BJ (cell line): ENCODE results near the gene HLA-DQA2. TPM values are rescaled to one million over a fixed set of nuclear protein-coding genes. Genes with fewer than 3 reads are reported as not detected.
"Not testable (repeated sequence)": the region's sequence is repeated elsewhere in the genome, so short reads cannot be mapped to it uniquely, and the experiment has no call there.

Experiments used
- CTCF ChIA-PET: fragments of 350-600 bp; formaldehyde crosslinking; extraction: SDS; loops from one replicate; lab custom pipeline; 2021; ENCODE audit warnings: antibody characterized with exemption, inconsistent platforms; lab: Yijun Ruan, JAX
- POLR2A ChIA-PET: fragments of 300-600 bp; sonication (Branson Sonifier 250); formaldehyde crosslinking; extraction: SDS; loops from one replicate; lab custom pipeline; 2021; ENCODE audit warnings: antibody characterized with exemption; lab: Charles Lee
- DNase-seq: peaks from one replicate; pipeline ENCODE4 v3.0.0-alpha.2; 2011; ENCODE audit warnings: low read depth
- H3K27me3 ChIP-seq: 2 replicates; pipeline ENCODE4 v1.6.0; 2011; ENCODE audit warnings: low read length; ENCODE audit not compliant: control insufficient read depth, insufficient read depth
- H3K36me3 ChIP-seq: 2 replicates; pipeline ENCODE4 v1.5.1; 2011; ENCODE audit warnings: low read length; ENCODE audit not compliant: control insufficient read depth, insufficient read depth
- H3K4me3 ChIP-seq: 2 replicates; pipeline ENCODE4 v1.5.1; 2011; ENCODE audit warnings: low read depth, mild to moderate bottlenecking, control low read depth, low read length
- CTCF ChIP-seq: IDR thresholded peaks from 2 replicates; pipeline ENCODE4 v1.5.1; 2011; ENCODE audit warnings: low read depth, mild to moderate bottlenecking, control low read depth, inconsistent platforms, low read length, moderate library complexity; ENCODE audit not compliant: insufficient read depth
- polyA plus RNA-seq: library from polyadenylated mRNA; depleted of rRNA; stranded (reverse); fragments of >200 nt; gene quantifications from 2 replicates; pipeline ENCODE4 v1.2.3, GENCODE V29; 2011

The HLA-DQA2 gene
- polyA plus RNA-seq, 1 experiment, result not detected

- TF ChIP-seq CTCF, result no peak
- POLR2A ChIA-PET, result no interaction called here
- no peak overlapping the region for H3K4me3 ChIP-seq
- no peak for DNase-seq
- no peaks in the 10 kb centered on the region for H3K36me3 ChIP-seq
- H3K27me3 ChIP-seq, result no peaks in the 10 kb centered on the region; the same call in 1 of the 2 replicates
- CTCF ChIA-PET, result interaction anchor here (1.2 kb wide), 1 partner anchor 12 kb away, joined by 3 read pairs; no protein-coding TSS in a partner anchor
Measured at GRCh38 chr6:32774426-32774825, 33.2 kb downstream of the HLA-DQA2 start.

GRCh38 chr6:32775071-32775470, 33.9 kb downstream of the HLA-DQA2 start:
- Histone ChIP-seq H3K27me3 (no peaks in the 10 kb centered on the region; the same call in 1 of the 2 replicates), H3K4me3 (no peak overlapping the region), H3K36me3 (no peaks in the 10 kb centered on the region)
- DNase-seq, result no peak
- TF ChIP-seq CTCF, result no peak
- ChIA-PET CTCF (interaction anchor here (1.2 kb wide), 1 partner anchor 11 kb away, joined by 3 read pairs; no protein-coding TSS in a partner anchor), POLR2A (no interaction called here)

DNA sequence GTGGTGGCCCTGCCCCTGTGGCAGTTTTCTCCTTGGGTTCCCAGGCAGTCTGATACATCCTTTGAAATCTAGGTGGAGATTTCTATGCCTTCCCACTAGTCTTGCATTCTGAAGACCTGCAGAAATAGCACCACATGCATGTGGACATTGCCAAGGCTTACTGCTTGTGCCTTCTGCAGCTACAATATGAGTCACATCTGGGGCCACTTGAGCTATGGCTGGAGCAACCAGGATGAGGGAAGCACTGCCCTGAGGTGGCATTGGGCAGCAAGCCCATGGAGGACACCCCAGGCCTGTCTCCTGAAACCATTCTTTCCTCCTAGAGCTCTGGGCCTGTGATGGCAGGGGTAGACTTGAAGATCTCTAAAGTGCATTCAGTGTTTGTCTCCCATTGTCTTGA, 37.8 kb downstream of the HLA-DQA2 start:
- TF ChIP-seq CTCF, result no peak
- no peak overlapping the region for H3K4me3 ChIP-seq
- CTCF ChIA-PET, result no interaction called here
- no peaks in the 10 kb centered on the region; the same call in 1 of the 2 replicates for H3K27me3 ChIP-seq
- POLR2A ChIA-PET, result no interaction called here
- no peaks in the 10 kb centered on the region for H3K36me3 ChIP-seq
- DNase-seq, result no peak

GRCh38 chr6:32782923-32783322, 41.7 kb downstream of the HLA-DQA2 start:
- H3K27me3 ChIP-seq, H3K36me3 ChIP-seq, H3K4me3 ChIP-seq, POLR2A ChIA-PET, DNase-seq: not testable (repeated sequence)
- CTCF ChIA-PET, result interaction anchor here (0.6 to 5.3 kb wide), 3 partner anchors 12 to 1561 kb away, joined by 3 to 22 read pairs (median 10); no protein-coding TSS in a partner anchor

GRCh38 chr6:32785781-32786533, 44.8 kb downstream of the HLA-DQA2 start:
- no peaks in the 10 kb centered on the region for H3K36me3 ChIP-seq
- ChIA-PET POLR2A (no interaction called here), CTCF (interaction anchor here (0.7 to 5.3 kb wide), 18 partner anchors 8 to 916 kb away, joined by 3 to 32 read pairs (median 4); no protein-coding TSS in a partner anchor)
- no peak for DNase-seq
- TF ChIP-seq CTCF, result peak; percentile 62
- no peaks in the 10 kb centered on the region for H3K27me3 ChIP-seq
- no peak overlapping the region for H3K4me3 ChIP-seq
